Measurements from ENCODE around the gene OPHN1. TPM values are rescaled to one million over a fixed set of nuclear protein-coding genes. Genes with fewer than 3 reads are reported as not detected.
"Not testable (repeated sequence)": the region's sequence is repeated elsewhere in the genome, so short reads cannot be mapped to it uniquely, and the experiment has no call there.

Gene OPHN1
- total RNA-seq, 2 experiments from 2014 or later = not detected

- H3K4me1 Mint-ChIP-seq (ENCODE audit: low read depth) = no peaks in the 10 kb centered on the region
- intact Hi-C loops (cut with DNase I, micrococcal nuclease) = no loop called here
- peaks cover 3% of the 10 kb centered on the region for H3K27me3 Mint-ChIP-seq
- no peak for DNase-seq
- ChIA-PET POLR2A (no interaction called here), CTCF (no interaction called here)
- no peak overlapping the region for H3K4me3 ChIP-seq (ENCODE audit: low read length)
- H3K9me3 ChIP-seq (ENCODE audit: control insufficient read depth in 1 of 2, insufficient read depth in 1 of 2, low read length in 2 of 2) = no peaks in the 10 kb centered on the region
- H3K27me3 ChIP-seq (ENCODE audit: control insufficient read depth in 1 of 2, insufficient read depth in 2 of 2, low read length in 2 of 2) = no peaks in the 10 kb centered on the region
- H3K27ac Mint-ChIP-seq = no peak overlapping the region
- no peak overlapping the region for H3K4me3 Mint-ChIP-seq
- no peaks in the 10 kb centered on the region for H3K4me1 ChIP-seq (ENCODE audit: insufficient read depth, low read length)
- no peaks in the 10 kb centered on the region for H3K36me3 ChIP-seq (ENCODE audit: insufficient read depth, low read length)
- H3K27ac ChIP-seq (ENCODE audit: low read depth in 1 of 2, low read length in 2 of 2) = no peak overlapping the region
- H3K9me3 Mint-ChIP-seq = no peaks in the 10 kb centered on the region
- TF ChIP-seq, protein P1, sequence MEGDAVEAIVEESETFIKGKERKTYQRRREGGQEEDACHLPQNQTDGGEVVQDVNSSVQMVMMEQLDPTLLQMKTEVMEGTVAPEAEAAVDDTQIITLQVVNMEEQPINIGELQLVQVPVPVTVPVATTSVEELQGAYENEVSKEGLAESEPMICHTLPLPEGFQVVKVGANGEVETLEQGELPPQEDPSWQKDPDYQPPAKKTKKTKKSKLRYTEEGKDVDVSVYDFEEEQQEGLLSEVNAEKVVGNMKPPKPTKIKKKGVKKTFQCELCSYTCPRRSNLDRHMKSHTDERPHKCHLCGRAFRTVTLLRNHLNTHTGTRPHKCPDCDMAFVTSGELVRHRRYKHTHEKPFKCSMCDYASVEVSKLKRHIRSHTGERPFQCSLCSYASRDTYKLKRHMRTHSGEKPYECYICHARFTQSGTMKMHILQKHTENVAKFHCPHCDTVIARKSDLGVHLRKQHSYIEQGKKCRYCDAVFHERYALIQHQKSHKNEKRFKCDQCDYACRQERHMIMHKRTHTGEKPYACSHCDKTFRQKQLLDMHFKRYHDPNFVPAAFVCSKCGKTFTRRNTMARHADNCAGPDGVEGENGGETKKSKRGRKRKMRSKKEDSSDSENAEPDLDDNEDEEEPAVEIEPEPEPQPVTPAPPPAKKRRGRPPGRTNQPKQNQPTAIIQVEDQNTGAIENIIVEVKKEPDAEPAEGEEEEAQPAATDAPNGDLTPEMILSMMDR (IDR thresholded peaks at IDR 0.05) = no peak
- ATAC-seq (ENCODE audit: poor library complexity) = no peak
- no peaks in the 10 kb centered on the region for H3K36me3 Mint-ChIP-seq (ENCODE audit: low read depth)
Observed at GRCh38 chrX:68345025-68345424, 88.3 kb downstream of the OPHN1 start.

GRCh38 chrX:68343551-68343950 lies 89.7 kb downstream of the OPHN1 start:
- Mint-ChIP-seq H3K27ac (no peak overlapping the region), H3K4me1 (ENCODE audit: low read depth) (no peaks in the 10 kb centered on the region), H3K27me3 (peaks cover 3% of the 10 kb centered on the region), H3K4me3 (no peak overlapping the region), H3K9me3 (no peaks in the 10 kb centered on the region), H3K36me3 (ENCODE audit: low read depth) (no peaks in the 10 kb centered on the region)
- no peak overlapping the region for H3K27ac ChIP-seq (ENCODE audit: low read depth in 1 of 2, low read length in 2 of 2)
- CTCF ChIA-PET = no interaction called here
- ATAC-seq (ENCODE audit: poor library complexity) = no peak
- TF ChIP-seq, protein P1 (IDR thresholded peaks at IDR 0.05) = no peak
- H3K27me3 ChIP-seq (ENCODE audit: control insufficient read depth in 1 of 2, insufficient read depth in 2 of 2, low read length in 2 of 2) = no peaks in the 10 kb centered on the region
- intact Hi-C loops (cut with DNase I, micrococcal nuclease) = no loop called here
- POLR2A ChIA-PET = no interaction called here
- no peak overlapping the region for H3K4me3 ChIP-seq (ENCODE audit: low read length)
- H3K9me3 ChIP-seq (ENCODE audit: control insufficient read depth in 1 of 2, insufficient read depth in 1 of 2, low read length in 2 of 2) = no peaks in the 10 kb centered on the region
- no peaks in the 10 kb centered on the region for H3K36me3 ChIP-seq (ENCODE audit: insufficient read depth, low read length)
- no peaks in the 10 kb centered on the region for H3K4me1 ChIP-seq (ENCODE audit: insufficient read depth, low read length)
- DNase-seq = no peak

DNA sequence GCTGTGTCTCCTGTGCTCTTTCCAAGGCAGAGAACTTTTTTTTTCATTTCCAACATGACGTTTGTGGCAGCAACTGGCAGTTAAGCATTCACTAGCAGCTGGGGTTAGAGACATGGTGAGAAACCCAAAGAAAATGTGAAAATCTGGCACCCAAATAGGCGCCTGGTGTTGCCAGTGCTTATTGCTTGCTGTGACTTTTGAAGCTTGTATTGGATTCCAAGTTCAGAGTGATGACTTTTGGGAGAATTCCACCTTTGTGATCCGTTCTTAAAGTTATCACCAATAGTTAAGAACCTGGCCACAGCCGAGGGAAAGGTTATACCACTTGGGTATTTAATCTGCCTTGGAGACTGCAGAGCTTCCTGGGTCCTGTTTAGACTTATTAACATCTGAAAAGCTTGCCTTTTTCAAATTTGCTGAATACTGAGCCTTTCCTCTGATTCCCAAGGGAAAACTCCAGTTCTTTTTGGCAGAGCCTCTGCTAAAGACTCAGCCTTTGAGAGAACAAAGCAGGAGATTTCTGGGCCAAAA lies 101.0 kb downstream of the OPHN1 start:
- CTCF ChIA-PET = no interaction called here
- Mint-ChIP-seq H3K4me3 (no peak overlapping the region), H3K4me1 (ENCODE audit: low read depth) (no peaks in the 10 kb centered on the region), H3K9me3 (no peaks in the 10 kb centered on the region), H3K36me3 (ENCODE audit: low read depth) (no peaks in the 10 kb centered on the region), H3K27me3 (no peaks in the 10 kb centered on the region), H3K27ac (no peak overlapping the region)
- Histone ChIP-seq H3K4me1 (ENCODE audit: insufficient read depth, low read length) (no peaks in the 10 kb centered on the region), H3K9me3 (ENCODE audit: control insufficient read depth in 1 of 2, insufficient read depth in 1 of 2, low read length in 2 of 2) (no peaks in the 10 kb centered on the region), H3K27ac (ENCODE audit: low read depth in 1 of 2, low read length in 2 of 2) (no peak overlapping the region), H3K4me3 (ENCODE audit: low read length) (no peak overlapping the region), H3K36me3 (ENCODE audit: insufficient read depth, low read length) (no peaks in the 10 kb centered on the region), H3K27me3 (ENCODE audit: control insufficient read depth in 1 of 2, insufficient read depth in 2 of 2, low read length in 2 of 2) (no peaks in the 10 kb centered on the region)
- intact Hi-C loops (cut with DNase I, micrococcal nuclease) = no loop called here
- TF ChIP-seq, protein P1 (IDR thresholded peaks at IDR 0.05) = no peak
- DNase-seq (no peak), ATAC-seq (ENCODE audit: poor library complexity) (no peak)
- POLR2A ChIA-PET = no interaction called here

GRCh38 chrX:68326841-68327240 lies 106.5 kb downstream of the OPHN1 start:
- H3K27me3 Mint-ChIP-seq = not testable (repeated sequence)

More at GRCh38 chrX:68326841-68327240, 106.5 kb downstream of the OPHN1 start:
- H3K36me3 ChIP-seq (ENCODE audit: insufficient read depth, low read length); H3K9me3 Mint-ChIP-seq; H3K4me1 Mint-ChIP-seq (ENCODE audit: low read depth); H3K4me1 ChIP-seq (ENCODE audit: insufficient read depth, low read length); H3K4me3 ChIP-seq (ENCODE audit: low read length); H3K27ac Mint-ChIP-seq; H3K9me3 ChIP-seq (ENCODE audit: control insufficient read depth in 1 of 2, insufficient read depth in 1 of 2, low read length in 2 of 2); ATAC-seq (ENCODE audit: poor library complexity); H3K4me3 Mint-ChIP-seq; H3K36me3 Mint-ChIP-seq (ENCODE audit: low read depth); POLR2A ChIA-PET; DNase-seq; CTCF ChIA-PET; intact Hi-C loops (cut with DNase I, micrococcal nuclease); H3K27me3 ChIP-seq (ENCODE audit: control insufficient read depth in 1 of 2, insufficient read depth in 2 of 2, low read length in 2 of 2); H3K27ac ChIP-seq (ENCODE audit: low read depth in 1 of 2, low read length in 2 of 2): not testable (repeated sequence)
